GM13977 (cell line): ENCODE measurements around the gene NCR3LG1.
A peak's percentile ranks its signal among the peaks of the same experiment; 100 is the strongest.

ENCODE experiments used
- DNase-seq: peaks from one replicate; pipeline ENCODE4 v3.0.0; 2012; ENCODE audit warnings: low spot score
- in situ Hi-C: fragments of 300-500 bp; cut with MboI; formaldehyde crosslinking; loops from one replicate; pipeline ENCODE4 v1.12.0; 2022; ENCODE audit warnings: low sequenced_read_pairs, low pct_unique_long_range_greater_than_20kb, mixed read lengths, inconsistent platforms; ENCODE audit not compliant: unreplicated experiment
- TF ChIP-seq, protein P1 (sequence below): IDR thresholded peaks from 2 replicates; pipeline ENCODE4 v1.5.1; 2012; ENCODE audit warnings: mild to moderate bottlenecking, control low read depth; ENCODE audit not compliant: insufficient read depth; ENCODE audit errors: extremely low read depth, missing control alignments

The NCR3LG1 gene

DNA sequence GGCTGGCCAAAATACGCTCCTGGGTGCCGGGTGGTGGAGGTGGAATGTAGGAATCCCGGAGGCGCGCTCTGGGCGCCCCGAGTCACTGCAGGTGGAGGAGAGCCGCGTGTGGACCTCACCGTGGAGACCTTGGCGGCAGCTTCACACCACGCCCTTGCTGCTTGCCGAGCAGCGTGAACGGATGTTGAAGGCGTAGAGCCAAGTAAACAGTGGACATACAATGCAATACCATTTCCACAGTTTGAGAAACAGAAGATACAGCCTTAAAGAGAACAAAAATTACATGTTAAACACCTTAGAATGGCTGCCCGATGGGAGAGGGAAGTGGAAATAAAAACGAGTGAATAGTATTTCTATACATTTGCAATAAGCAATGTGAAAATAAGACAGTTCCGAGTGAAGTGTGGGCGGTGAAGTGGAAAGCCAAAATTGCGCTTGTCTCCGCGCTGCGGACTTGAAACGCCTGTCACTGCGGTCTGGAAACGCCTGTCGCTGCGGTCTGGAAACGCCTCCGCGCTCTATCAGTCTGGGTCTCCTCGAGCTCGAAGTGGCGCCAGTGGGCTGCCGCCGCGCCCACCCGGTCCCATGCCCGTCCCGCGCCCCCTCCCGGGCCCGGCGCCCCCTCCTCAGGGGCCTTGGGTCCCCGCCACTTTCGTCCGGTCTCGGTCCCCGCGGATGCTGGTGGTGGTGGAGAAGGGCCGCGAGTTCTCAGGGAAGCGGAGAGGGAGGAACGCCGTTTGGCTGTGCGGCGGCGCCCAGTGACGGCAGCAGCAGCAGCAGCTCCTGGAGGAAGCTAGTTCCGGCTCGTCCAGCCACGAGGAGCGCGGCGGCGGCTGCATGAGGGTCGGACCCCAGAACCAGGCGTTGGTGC is 1.6 kb downstream of the NCR3LG1 start:
- TF ChIP-seq, protein P1, sequence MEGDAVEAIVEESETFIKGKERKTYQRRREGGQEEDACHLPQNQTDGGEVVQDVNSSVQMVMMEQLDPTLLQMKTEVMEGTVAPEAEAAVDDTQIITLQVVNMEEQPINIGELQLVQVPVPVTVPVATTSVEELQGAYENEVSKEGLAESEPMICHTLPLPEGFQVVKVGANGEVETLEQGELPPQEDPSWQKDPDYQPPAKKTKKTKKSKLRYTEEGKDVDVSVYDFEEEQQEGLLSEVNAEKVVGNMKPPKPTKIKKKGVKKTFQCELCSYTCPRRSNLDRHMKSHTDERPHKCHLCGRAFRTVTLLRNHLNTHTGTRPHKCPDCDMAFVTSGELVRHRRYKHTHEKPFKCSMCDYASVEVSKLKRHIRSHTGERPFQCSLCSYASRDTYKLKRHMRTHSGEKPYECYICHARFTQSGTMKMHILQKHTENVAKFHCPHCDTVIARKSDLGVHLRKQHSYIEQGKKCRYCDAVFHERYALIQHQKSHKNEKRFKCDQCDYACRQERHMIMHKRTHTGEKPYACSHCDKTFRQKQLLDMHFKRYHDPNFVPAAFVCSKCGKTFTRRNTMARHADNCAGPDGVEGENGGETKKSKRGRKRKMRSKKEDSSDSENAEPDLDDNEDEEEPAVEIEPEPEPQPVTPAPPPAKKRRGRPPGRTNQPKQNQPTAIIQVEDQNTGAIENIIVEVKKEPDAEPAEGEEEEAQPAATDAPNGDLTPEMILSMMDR: peak; percentile 9
- peak; percentile 66 for DNase-seq
- in situ Hi-C loops: no loop called here

DNA sequence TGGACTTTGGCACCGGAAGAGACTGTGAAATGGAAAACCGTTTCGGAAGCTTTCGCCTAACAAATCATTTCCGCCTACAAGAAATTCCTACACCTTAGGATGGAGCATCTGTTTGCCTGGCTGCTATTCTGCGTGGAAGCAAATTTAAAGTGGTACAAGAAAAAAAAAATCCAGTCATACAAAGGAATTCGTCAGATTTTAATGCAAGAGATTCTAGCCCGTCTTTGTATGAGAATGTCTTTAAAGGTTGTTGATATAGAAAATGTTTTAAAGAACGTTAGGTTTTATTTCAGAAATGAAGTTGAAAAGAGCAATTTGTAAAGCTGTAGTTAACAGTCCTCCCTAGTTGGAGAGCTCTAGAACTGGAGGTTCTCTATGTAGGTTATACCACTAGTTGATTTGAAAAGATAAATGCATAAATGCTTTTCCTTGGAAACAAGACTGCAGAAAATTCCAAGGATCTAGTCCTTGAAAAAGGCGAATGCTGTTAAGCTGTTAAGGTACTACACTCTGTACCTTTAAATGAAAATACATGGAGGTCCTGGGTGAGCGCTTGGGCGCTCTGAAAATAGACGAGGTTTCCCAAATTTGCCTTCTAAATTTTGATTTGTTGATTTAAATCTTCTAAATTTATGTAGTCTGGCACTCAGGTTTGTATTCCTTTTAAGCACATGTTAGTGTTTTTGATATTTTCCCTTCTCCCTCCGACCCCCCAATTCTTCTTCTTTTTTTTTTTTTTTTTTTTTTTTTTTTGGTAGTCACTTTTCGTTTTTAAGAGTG is 2.4 kb downstream of the NCR3LG1 start:
- peak; percentile 24 for DNase-seq
- TF ChIP-seq, protein P1: peak; percentile 0
- in situ Hi-C loops: no loop called here

DNA sequence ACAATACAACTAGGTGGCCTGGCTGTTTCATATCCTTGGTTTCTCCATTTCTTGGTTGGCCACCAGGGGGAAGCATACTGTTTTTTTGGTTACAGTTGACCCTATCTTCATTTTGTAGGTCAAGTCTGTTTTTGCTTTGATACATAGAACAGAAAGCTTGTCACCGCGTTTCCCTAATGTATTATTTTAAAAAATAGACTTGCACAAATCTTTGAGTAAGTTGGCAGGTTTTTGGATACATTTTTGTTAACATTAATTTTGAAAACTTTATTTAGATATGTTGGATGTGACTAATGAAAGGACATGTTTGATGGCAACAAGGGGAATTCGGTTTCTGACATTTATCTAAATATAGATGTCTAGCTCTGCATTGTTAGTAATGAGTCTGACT is 3.0 kb downstream of the NCR3LG1 start:
- DNase-seq: peak; percentile 83
- TF ChIP-seq, protein P1: peak; percentile 62
- in situ Hi-C loops: no loop called here

DNA sequence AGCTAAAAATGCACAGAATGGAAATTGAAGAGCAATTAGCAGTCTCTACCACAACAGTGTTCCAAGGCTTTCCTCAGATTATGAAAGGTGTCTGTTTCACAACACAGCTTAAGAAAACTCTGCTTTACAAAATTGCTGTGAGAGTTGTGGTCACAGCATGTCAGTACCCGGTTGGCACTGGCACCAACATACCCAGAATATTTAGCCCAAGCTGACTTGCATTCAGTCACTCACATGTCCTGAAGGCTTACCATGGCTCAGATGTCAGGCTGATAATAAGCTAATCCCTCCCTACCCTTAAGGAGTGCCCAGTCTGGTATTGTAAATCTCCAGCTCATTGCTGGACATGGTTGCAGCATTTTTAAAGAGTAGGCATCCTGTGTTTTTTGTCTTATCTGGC is 14.9 kb downstream of the NCR3LG1 start:
- DNase-seq: no peak
- TF ChIP-seq, protein P1: no peak
- in situ Hi-C loops: loop anchor here (10.0 kb wide), 1 partner anchor 132 kb away; no protein-coding TSS in a partner anchor

DNA sequence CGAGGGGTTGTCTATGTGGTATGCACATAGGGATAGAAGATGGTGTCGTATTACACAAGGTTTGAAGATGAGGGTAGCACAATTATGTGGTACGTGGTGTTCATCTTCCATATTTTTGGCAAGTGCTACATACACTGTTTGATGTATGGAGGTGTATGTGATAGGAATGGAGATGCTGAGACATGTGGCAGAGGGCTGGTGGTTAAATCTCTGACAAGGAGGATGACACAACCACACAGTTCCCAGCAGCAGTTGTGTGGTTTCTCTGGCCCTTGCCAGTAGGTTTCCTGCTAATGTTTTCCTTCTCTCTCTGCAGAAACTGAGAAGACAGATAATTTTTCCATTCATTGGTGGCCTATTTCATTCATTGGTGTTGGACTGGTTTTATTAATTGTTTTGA is 17.0 kb downstream of the NCR3LG1 start:
- TF ChIP-seq, protein P1: no peak
- no peak for DNase-seq
- in situ Hi-C loops: loop anchor here (10.0 kb wide), 1 partner anchor 134 kb away; no protein-coding TSS in a partner anchor

DNA sequence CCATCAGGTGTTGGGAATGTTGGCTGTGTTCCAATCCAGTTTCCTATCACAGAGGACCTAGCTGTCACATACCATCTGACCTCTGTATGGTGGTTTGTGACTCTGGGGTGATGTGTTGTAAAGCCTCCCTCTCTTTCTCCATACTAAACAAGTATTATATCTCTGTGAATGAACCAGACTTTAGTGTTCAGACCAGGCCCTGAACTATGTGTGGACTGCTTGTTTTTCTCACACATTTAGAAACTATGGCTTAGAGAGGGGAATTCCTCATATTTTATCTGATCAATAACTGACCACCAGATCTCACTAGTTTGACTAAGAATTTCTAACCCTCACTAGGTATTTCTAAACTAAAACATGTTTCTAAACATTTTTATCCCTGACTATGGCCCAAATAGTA is 17.5 kb downstream of the NCR3LG1 start:
- in situ Hi-C loops: loop anchor here (10.0 kb wide), 1 partner anchor 134 kb away; no protein-coding TSS in a partner anchor
- DNase-seq: no peak
- TF ChIP-seq, protein P1: no peak
